SH-SY5Y (cell line): ENCODE results near the gene PIBF1.

Experiments
- GATA2 ChIP-seq: IDR thresholded peaks from 2 replicates; pipeline ENCODE4 v1.6.1; 2011; ENCODE audit warnings: mild to moderate bottlenecking, low read depth, low read length
- GATA3 ChIP-seq: IDR thresholded peaks from 2 replicates; pipeline ENCODE4 v1.6.1; 2011; ENCODE audit warnings: low read depth, mild to moderate bottlenecking, low read length, moderate library complexity

GRCh38 chr13:72886272-72887067 is 104.5 kb downstream of the PIBF1 start:
- TF ChIP-seq GATA3: no peak
- no peak for TF ChIP-seq GATA2
